ENCODE data around the gene PLSCR3.

Gene PLSCR3

GRCh38 chr17:7354262-7354843, 40.0 kb downstream of the PLSCR3 start:
- Histone ChIP-seq H3K9ac (ENCODE audit: low read depth, low read length, poor library complexity, severe bottlenecking) (no peak overlapping the region), H3K4me1 (ENCODE audit: insufficient read depth, low read length, poor library complexity, severe bottlenecking) (no peaks in the 10 kb centered on the region)

DNA sequence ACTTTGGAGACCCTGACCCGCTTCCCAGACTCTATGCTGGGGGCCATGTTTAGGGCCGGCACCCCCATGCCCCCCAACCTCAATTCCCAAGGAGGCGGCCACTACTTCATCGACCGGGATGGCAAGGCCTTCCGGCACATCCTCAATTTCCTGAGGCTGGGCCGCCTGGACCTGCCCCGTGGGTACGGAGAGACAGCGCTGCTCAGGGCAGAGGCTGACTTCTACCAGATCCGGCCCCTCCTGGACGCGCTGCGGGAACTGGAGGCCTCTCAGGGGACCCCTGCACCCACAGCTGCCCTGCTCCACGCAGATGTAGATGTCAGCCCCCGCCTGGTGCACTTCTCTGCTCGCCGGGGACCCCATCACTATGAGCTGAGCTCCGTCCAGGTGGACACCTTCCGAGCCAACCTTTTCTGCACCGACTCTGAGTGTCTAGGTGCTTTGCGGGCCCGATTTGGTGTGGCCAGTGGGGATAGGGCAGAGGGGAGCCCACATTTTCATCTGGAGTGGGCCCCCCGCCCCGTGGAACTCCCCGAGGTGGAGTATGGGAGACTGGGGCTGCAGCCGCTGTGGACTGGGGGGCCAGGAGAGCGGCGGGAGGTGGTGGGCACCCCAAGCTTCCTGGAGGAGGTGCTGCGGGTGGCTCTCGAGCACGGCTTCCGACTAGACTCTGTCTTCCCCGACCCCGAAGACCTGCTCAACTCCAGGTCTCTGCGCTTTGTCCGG, 41.3 kb downstream of the PLSCR3 start:
- Histone ChIP-seq H3K36me3 (ENCODE audit: insufficient read depth, low read length) (peaks cover 3% of the 10 kb centered on the region; the same call in 1 of the 2 replicates), H3F3A (ENCODE audit: low read depth) (no peaks in the 10 kb centered on the region), H3K9me3 (ENCODE audit: insufficient read depth, low read depth, low read length) (no peaks in the 10 kb centered on the region), H2AFZ (ENCODE audit: low read length) (no peak overlapping the region), H4K20me1 (ENCODE audit: insufficient read depth, low read length, poor library complexity, severe bottlenecking) (no peaks in the 10 kb centered on the region), H3K4me3 (ENCODE audit: low read length, poor library complexity, severe bottlenecking) (no peak overlapping the region), H3K79me2 (ENCODE audit: insufficient read depth, low read length) (no peaks in the 10 kb centered on the region), H3K9me2 (replicated peaks; ENCODE audit: low read depth, low read length) (no peaks in the 10 kb centered on the region), H3K4me1 (ENCODE audit: insufficient read depth, low read length, poor library complexity, severe bottlenecking) (no peaks in the 10 kb centered on the region), H3K4me2 (ENCODE audit: low read depth, low read length, poor library complexity, severe bottlenecking) (no peak overlapping the region), H3K27me3 (ENCODE audit: insufficient read depth, low read length, poor library complexity, severe bottlenecking) (no peaks in the 10 kb centered on the region), H3K9ac (ENCODE audit: low read depth, low read length, poor library complexity, severe bottlenecking) (no peak overlapping the region)
- TF ChIP-seq, protein P1, sequence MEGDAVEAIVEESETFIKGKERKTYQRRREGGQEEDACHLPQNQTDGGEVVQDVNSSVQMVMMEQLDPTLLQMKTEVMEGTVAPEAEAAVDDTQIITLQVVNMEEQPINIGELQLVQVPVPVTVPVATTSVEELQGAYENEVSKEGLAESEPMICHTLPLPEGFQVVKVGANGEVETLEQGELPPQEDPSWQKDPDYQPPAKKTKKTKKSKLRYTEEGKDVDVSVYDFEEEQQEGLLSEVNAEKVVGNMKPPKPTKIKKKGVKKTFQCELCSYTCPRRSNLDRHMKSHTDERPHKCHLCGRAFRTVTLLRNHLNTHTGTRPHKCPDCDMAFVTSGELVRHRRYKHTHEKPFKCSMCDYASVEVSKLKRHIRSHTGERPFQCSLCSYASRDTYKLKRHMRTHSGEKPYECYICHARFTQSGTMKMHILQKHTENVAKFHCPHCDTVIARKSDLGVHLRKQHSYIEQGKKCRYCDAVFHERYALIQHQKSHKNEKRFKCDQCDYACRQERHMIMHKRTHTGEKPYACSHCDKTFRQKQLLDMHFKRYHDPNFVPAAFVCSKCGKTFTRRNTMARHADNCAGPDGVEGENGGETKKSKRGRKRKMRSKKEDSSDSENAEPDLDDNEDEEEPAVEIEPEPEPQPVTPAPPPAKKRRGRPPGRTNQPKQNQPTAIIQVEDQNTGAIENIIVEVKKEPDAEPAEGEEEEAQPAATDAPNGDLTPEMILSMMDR (conservative IDR thresholded peaks at IDR 0.05; ENCODE audit: low read length) = no peak
- TF ChIP-seq EZH2phosphoT487 (IDR thresholded peaks at IDR 0.05; ENCODE audit: borderline replicate concordance) = no peak

More at GRCh38 chr17:7354262-7354843, 40.0 kb downstream of the PLSCR3 start:
- TF ChIP-seq, protein P1 (conservative IDR thresholded peaks at IDR 0.05; ENCODE audit: low read length) = no peak
- TF ChIP-seq EZH2phosphoT487 (IDR thresholded peaks at IDR 0.05; ENCODE audit: borderline replicate concordance) = no peak
- H4K20me1 ChIP-seq (ENCODE audit: insufficient read depth, low read length, poor library complexity, severe bottlenecking) = no peaks in the 10 kb centered on the region
- no peaks in the 10 kb centered on the region for H3K27me3 ChIP-seq (ENCODE audit: insufficient read depth, low read length, poor library complexity, severe bottlenecking)
- no peak overlapping the region for H3K4me2 ChIP-seq (ENCODE audit: low read depth, low read length, poor library complexity, severe bottlenecking)
- H3K4me3 ChIP-seq (ENCODE audit: low read length, poor library complexity, severe bottlenecking) = no peak overlapping the region
- H3K36me3 ChIP-seq (ENCODE audit: insufficient read depth, low read length) = peaks cover 3% of the 10 kb centered on the region; the same call in 1 of the 2 replicates
- no peaks in the 10 kb centered on the region for H3K9me2 ChIP-seq (replicated peaks; ENCODE audit: low read depth, low read length)
- no peak overlapping the region for H2AFZ ChIP-seq (ENCODE audit: low read length)
- no peaks in the 10 kb centered on the region for H3K9me3 ChIP-seq (ENCODE audit: insufficient read depth, low read depth, low read length)
- H3F3A ChIP-seq (ENCODE audit: low read depth) = no peaks in the 10 kb centered on the region
- H3K79me2 ChIP-seq (ENCODE audit: insufficient read depth, low read length) = no peaks in the 10 kb centered on the region

GRCh38 chr17:7352503-7352889, 41.8 kb downstream of the PLSCR3 start:
- H2AFZ ChIP-seq (ENCODE audit: low read length) = no peak overlapping the region

More at GRCh38 chr17:7352503-7352889, 41.8 kb downstream of the PLSCR3 start:
- TF ChIP-seq EZH2phosphoT487 (IDR thresholded peaks at IDR 0.05; ENCODE audit: borderline replicate concordance) = no peak
- TF ChIP-seq, protein P1 (conservative IDR thresholded peaks at IDR 0.05; ENCODE audit: low read length) = no peak
- no peaks in the 10 kb centered on the region for H3F3A ChIP-seq (ENCODE audit: low read depth)
- no peaks in the 10 kb centered on the region for H3K9me2 ChIP-seq (replicated peaks; ENCODE audit: low read depth, low read length)
- no peaks in the 10 kb centered on the region for H3K4me1 ChIP-seq (ENCODE audit: insufficient read depth, low read length, poor library complexity, severe bottlenecking)
- no peaks in the 10 kb centered on the region for H3K27me3 ChIP-seq (ENCODE audit: insufficient read depth, low read length, poor library complexity, severe bottlenecking)
- no peaks in the 10 kb centered on the region for H3K79me2 ChIP-seq (ENCODE audit: insufficient read depth, low read length)
- no peaks in the 10 kb centered on the region for H3K9me3 ChIP-seq (ENCODE audit: insufficient read depth, low read depth, low read length)
- H3K36me3 ChIP-seq (ENCODE audit: insufficient read depth, low read length) = peaks cover 7% of the 10 kb centered on the region; the same call in 1 of the 2 replicates
- no peak overlapping the region for H3K4me2 ChIP-seq (ENCODE audit: low read depth, low read length, poor library complexity, severe bottlenecking)
- H4K20me1 ChIP-seq (ENCODE audit: insufficient read depth, low read length, poor library complexity, severe bottlenecking) = peaks cover 1% of the 10 kb centered on the region
- no peak overlapping the region for H3K9ac ChIP-seq (ENCODE audit: low read depth, low read length, poor library complexity, severe bottlenecking)
- no peak overlapping the region for H3K4me3 ChIP-seq (ENCODE audit: low read length, poor library complexity, severe bottlenecking)

All from Loucy (cell line).